Measurements from ENCODE around the gene FGF19.

FGF19 gene

GRCh38 chr11:69734367-69734766 lies 30.5 kb upstream of the FGF19 start:
- Histone ChIP-seq H3K4me3 (ENCODE audit: low read depth, low read length) (no peak overlapping the region), H3K4me1 (ENCODE audit: control insufficient read depth, insufficient read depth, low read length, unreplicated experiment) (no peaks in the 10 kb centered on the region), H2AFZ (ENCODE audit: low read length, unreplicated experiment) (no peak overlapping the region), H3K27me3 (ENCODE audit: insufficient read depth, low read length) (peaks cover 55% of the 10 kb centered on the region), H3K79me2 (ENCODE audit: control insufficient read depth, insufficient read depth, low read length, unreplicated experiment) (no peaks in the 10 kb centered on the region), H3K36me3 (ENCODE audit: insufficient read depth, low read length) (no peaks in the 10 kb centered on the region), H3K27ac (ENCODE audit: low read depth, low read length) (no peak overlapping the region)

GRCh38 chr11:69732910-69733309 lies 29.1 kb upstream of the FGF19 start:
- no peak overlapping the region for H2AFZ ChIP-seq (ENCODE audit: low read length, unreplicated experiment)
- H3K79me2 ChIP-seq (ENCODE audit: control insufficient read depth, insufficient read depth, low read length, unreplicated experiment) = no peaks in the 10 kb centered on the region
- H3K27me3 ChIP-seq (ENCODE audit: insufficient read depth, low read length) = peaks cover 64% of the 10 kb centered on the region
- no peaks in the 10 kb centered on the region for H3K36me3 ChIP-seq (ENCODE audit: insufficient read depth, low read length)
- H3K4me3 ChIP-seq (ENCODE audit: low read depth, low read length) = no peak overlapping the region
- no peaks in the 10 kb centered on the region for H3K4me1 ChIP-seq (ENCODE audit: control insufficient read depth, insufficient read depth, low read length, unreplicated experiment)
- H3K27ac ChIP-seq (ENCODE audit: low read depth, low read length) = no peak overlapping the region

- Histone ChIP-seq H3K4me1 (ENCODE audit: control insufficient read depth, insufficient read depth, low read length, unreplicated experiment) (no peaks in the 10 kb centered on the region), H3K27ac (ENCODE audit: low read depth, low read length) (no peak overlapping the region), H2AFZ (ENCODE audit: low read length, unreplicated experiment) (no peak overlapping the region), H3K36me3 (ENCODE audit: insufficient read depth, low read length) (no peaks in the 10 kb centered on the region), H3K79me2 (ENCODE audit: control insufficient read depth, insufficient read depth, low read length, unreplicated experiment) (no peaks in the 10 kb centered on the region), H3K27me3 (ENCODE audit: insufficient read depth, low read length) (peaks cover 72% of the 10 kb centered on the region), H3K4me3 (ENCODE audit: low read depth, low read length) (no peak overlapping the region)
Measured at GRCh38 chr11:69731110-69731509, 27.3 kb upstream of the FGF19 start.

GRCh38 chr11:69730500-69730899 lies 26.7 kb upstream of the FGF19 start:
- H3K4me3 ChIP-seq (ENCODE audit: low read depth, low read length) = no peak overlapping the region
- H3K27me3 ChIP-seq (ENCODE audit: insufficient read depth, low read length) = peaks cover 78% of the 10 kb centered on the region
- no peak overlapping the region for H2AFZ ChIP-seq (ENCODE audit: low read length, unreplicated experiment)

GRCh38 chr11:69729252-69729651 lies 25.4 kb upstream of the FGF19 start:
- Histone ChIP-seq H3K4me1 (ENCODE audit: control insufficient read depth, insufficient read depth, low read length, unreplicated experiment) (no peaks in the 10 kb centered on the region), H2AFZ (ENCODE audit: low read length, unreplicated experiment) (no peak overlapping the region)

More at GRCh38 chr11:69730500-69730899, 26.7 kb upstream of the FGF19 start:
- Histone ChIP-seq H3K27ac (ENCODE audit: low read depth, low read length) (no peak overlapping the region), H3K4me1 (ENCODE audit: control insufficient read depth, insufficient read depth, low read length, unreplicated experiment) (no peaks in the 10 kb centered on the region), H3K36me3 (ENCODE audit: insufficient read depth, low read length) (no peaks in the 10 kb centered on the region), H3K79me2 (ENCODE audit: control insufficient read depth, insufficient read depth, low read length, unreplicated experiment) (no peaks in the 10 kb centered on the region)

GRCh38 chr11:69727266-69727665 lies 23.4 kb upstream of the FGF19 start:
- no peaks in the 10 kb centered on the region for H3K4me1 ChIP-seq (ENCODE audit: control insufficient read depth, insufficient read depth, low read length, unreplicated experiment)
- peaks cover 81% of the 10 kb centered on the region for H3K27me3 ChIP-seq (ENCODE audit: insufficient read depth, low read length)
- no peak overlapping the region for H2AFZ ChIP-seq (ENCODE audit: low read length, unreplicated experiment)
- no peak overlapping the region for H3K4me3 ChIP-seq (ENCODE audit: low read depth, low read length)
- no peak overlapping the region for H3K27ac ChIP-seq (ENCODE audit: low read depth, low read length)
- H3K79me2 ChIP-seq (ENCODE audit: control insufficient read depth, insufficient read depth, low read length, unreplicated experiment) = no peaks in the 10 kb centered on the region
- H3K36me3 ChIP-seq (ENCODE audit: insufficient read depth, low read length) = no peaks in the 10 kb centered on the region

More at GRCh38 chr11:69729252-69729651, 25.4 kb upstream of the FGF19 start:
- Histone ChIP-seq H3K79me2 (ENCODE audit: control insufficient read depth, insufficient read depth, low read length, unreplicated experiment) (no peaks in the 10 kb centered on the region), H3K36me3 (ENCODE audit: insufficient read depth, low read length) (no peaks in the 10 kb centered on the region), H3K27me3 (ENCODE audit: insufficient read depth, low read length) (peaks cover 85% of the 10 kb centered on the region), H3K4me3 (ENCODE audit: low read depth, low read length) (no peak overlapping the region), H3K27ac (ENCODE audit: low read depth, low read length) (no peak overlapping the region)

- Histone ChIP-seq H3K4me3 (ENCODE audit: low read depth, low read length) (no peak overlapping the region), H3K4me1 (ENCODE audit: control insufficient read depth, insufficient read depth, low read length, unreplicated experiment) (no peaks in the 10 kb centered on the region), H3K27ac (ENCODE audit: low read depth, low read length) (no peak overlapping the region), H3K36me3 (ENCODE audit: insufficient read depth, low read length) (no peaks in the 10 kb centered on the region), H2AFZ (ENCODE audit: low read length, unreplicated experiment) (no peak overlapping the region), H3K27me3 (ENCODE audit: insufficient read depth, low read length) (peaks cover 79% of the 10 kb centered on the region), H3K79me2 (ENCODE audit: control insufficient read depth, insufficient read depth, low read length, unreplicated experiment) (no peaks in the 10 kb centered on the region)
Measured at GRCh38 chr11:69726481-69726880, 22.7 kb upstream of the FGF19 start.

GRCh38 chr11:69726019-69726418 lies 22.2 kb upstream of the FGF19 start:
- Histone ChIP-seq H3K27me3 (ENCODE audit: insufficient read depth, low read length) (peaks cover 79% of the 10 kb centered on the region), H3K36me3 (ENCODE audit: insufficient read depth, low read length) (no peaks in the 10 kb centered on the region), H2AFZ (ENCODE audit: low read length, unreplicated experiment) (no peak overlapping the region), H3K4me1 (ENCODE audit: control insufficient read depth, insufficient read depth, low read length, unreplicated experiment) (no peaks in the 10 kb centered on the region), H3K4me3 (ENCODE audit: low read depth, low read length) (no peak overlapping the region), H3K79me2 (ENCODE audit: control insufficient read depth, insufficient read depth, low read length, unreplicated experiment) (no peaks in the 10 kb centered on the region), H3K27ac (ENCODE audit: low read depth, low read length) (no peak overlapping the region)

GRCh38 chr11:69721745-69722144 lies 17.9 kb upstream of the FGF19 start:
- H3K27ac ChIP-seq (ENCODE audit: low read depth, low read length) = no peak overlapping the region
- no peak overlapping the region for H3K4me3 ChIP-seq (ENCODE audit: low read depth, low read length)
- no peaks in the 10 kb centered on the region for H3K79me2 ChIP-seq (ENCODE audit: control insufficient read depth, insufficient read depth, low read length, unreplicated experiment)
- H3K36me3 ChIP-seq (ENCODE audit: insufficient read depth, low read length) = no peaks in the 10 kb centered on the region
- H3K4me1 ChIP-seq (ENCODE audit: control insufficient read depth, insufficient read depth, low read length, unreplicated experiment) = no peaks in the 10 kb centered on the region
- H3K27me3 ChIP-seq (ENCODE audit: insufficient read depth, low read length) = peaks cover 82% of the 10 kb centered on the region
- H2AFZ ChIP-seq (ENCODE audit: low read length, unreplicated experiment) = no peak overlapping the region

GRCh38 chr11:69721106-69721505 lies 17.3 kb upstream of the FGF19 start:
- Histone ChIP-seq H3K27ac (ENCODE audit: low read depth, low read length) (no peak overlapping the region), H3K27me3 (ENCODE audit: insufficient read depth, low read length) (peaks cover 77% of the 10 kb centered on the region), H3K79me2 (ENCODE audit: control insufficient read depth, insufficient read depth, low read length, unreplicated experiment) (no peaks in the 10 kb centered on the region), H3K4me3 (ENCODE audit: low read depth, low read length) (no peak overlapping the region), H3K36me3 (ENCODE audit: insufficient read depth, low read length) (no peaks in the 10 kb centered on the region), H3K4me1 (ENCODE audit: control insufficient read depth, insufficient read depth, low read length, unreplicated experiment) (no peaks in the 10 kb centered on the region), H2AFZ (ENCODE audit: low read length, unreplicated experiment) (no peak overlapping the region)

GRCh38 chr11:69718912-69719311 lies 15.1 kb upstream of the FGF19 start:
- Histone ChIP-seq H3K27me3 (ENCODE audit: insufficient read depth, low read length) (peaks cover 67% of the 10 kb centered on the region), H3K79me2 (ENCODE audit: control insufficient read depth, insufficient read depth, low read length, unreplicated experiment) (no peaks in the 10 kb centered on the region), H3K27ac (ENCODE audit: low read depth, low read length) (no peak overlapping the region), H3K36me3 (ENCODE audit: insufficient read depth, low read length) (no peaks in the 10 kb centered on the region), H3K4me1 (ENCODE audit: control insufficient read depth, insufficient read depth, low read length, unreplicated experiment) (no peaks in the 10 kb centered on the region), H2AFZ (ENCODE audit: low read length, unreplicated experiment) (no peak overlapping the region), H3K4me3 (ENCODE audit: low read depth, low read length) (no peak overlapping the region)
